Stimulated activated CD4-positive, alpha-beta T cell treated with anti-CD3 and anti-CD28 coated beads, Interleukin-12 subunit alpha, Interleukin-12 subunit beta, amount 100 ng/mL, for 48 hours (primary cell): ENCODE results near the gene PIGQ.

Experiments used
- DNase-seq, 3 donors: peaks; one replicate each; pipeline ENCODE4 v3.0.0-alpha.2; 2020; ENCODE audit warnings: low read depth in 2 of 3, low spot score in 1 of 3

PIGQ gene

GRCh38 chr16:625977-626765 lies 56.4 kb downstream of the PIGQ start:
- DNase-seq: no peak

- no peak for DNase-seq
Measured at GRCh38 chr16:626787-627453, 57.2 kb downstream of the PIGQ start.

GRCh38 chr16:627454-628239 lies 57.9 kb downstream of the PIGQ start:
- no peak for DNase-seq

- DNase-seq: no peak
Measured at GRCh38 chr16:628321-629061, 58.7 kb downstream of the PIGQ start.

GRCh38 chr16:629185-629832 lies 59.5 kb downstream of the PIGQ start:
- no peak for DNase-seq

GRCh38 chr16:629833-630248 lies 60.1 kb downstream of the PIGQ start:
- DNase-seq: no peak

GRCh38 chr16:630249-630814 lies 60.6 kb downstream of the PIGQ start:
- DNase-seq: no peak

- no peak for DNase-seq
Measured at GRCh38 chr16:630815-631405, 61.1 kb downstream of the PIGQ start, which contains the start of gene WFIKKN1. TSS of gene WFIKKN1 (plus strand) at chr16:630985. CDS start at chr16:631254, 269 bp downstream.

GRCh38 chr16:631808-632358 lies 62.1 kb downstream of the PIGQ start:
- DNase-seq: no peak

GRCh38 chr16:632486-633335 lies 62.9 kb downstream of the PIGQ start:
- no peak for DNase-seq

GRCh38 chr16:633336-634050 lies 63.7 kb downstream of the PIGQ start:
- no peak for DNase-seq
